T-helper 22 cell (primary cell): ENCODE measurements around the gene TAOK3.
"Not testable (repeated sequence)": the region's sequence is repeated elsewhere in the genome, so short reads cannot be mapped to it uniquely, and the experiment has no call there.

Source experiments
- DNase-seq: peaks from one replicate; pipeline ENCODE4 v3.0.0-alpha.2; 2020; ENCODE audit warnings: low read depth

TAOK3 gene

DNA sequence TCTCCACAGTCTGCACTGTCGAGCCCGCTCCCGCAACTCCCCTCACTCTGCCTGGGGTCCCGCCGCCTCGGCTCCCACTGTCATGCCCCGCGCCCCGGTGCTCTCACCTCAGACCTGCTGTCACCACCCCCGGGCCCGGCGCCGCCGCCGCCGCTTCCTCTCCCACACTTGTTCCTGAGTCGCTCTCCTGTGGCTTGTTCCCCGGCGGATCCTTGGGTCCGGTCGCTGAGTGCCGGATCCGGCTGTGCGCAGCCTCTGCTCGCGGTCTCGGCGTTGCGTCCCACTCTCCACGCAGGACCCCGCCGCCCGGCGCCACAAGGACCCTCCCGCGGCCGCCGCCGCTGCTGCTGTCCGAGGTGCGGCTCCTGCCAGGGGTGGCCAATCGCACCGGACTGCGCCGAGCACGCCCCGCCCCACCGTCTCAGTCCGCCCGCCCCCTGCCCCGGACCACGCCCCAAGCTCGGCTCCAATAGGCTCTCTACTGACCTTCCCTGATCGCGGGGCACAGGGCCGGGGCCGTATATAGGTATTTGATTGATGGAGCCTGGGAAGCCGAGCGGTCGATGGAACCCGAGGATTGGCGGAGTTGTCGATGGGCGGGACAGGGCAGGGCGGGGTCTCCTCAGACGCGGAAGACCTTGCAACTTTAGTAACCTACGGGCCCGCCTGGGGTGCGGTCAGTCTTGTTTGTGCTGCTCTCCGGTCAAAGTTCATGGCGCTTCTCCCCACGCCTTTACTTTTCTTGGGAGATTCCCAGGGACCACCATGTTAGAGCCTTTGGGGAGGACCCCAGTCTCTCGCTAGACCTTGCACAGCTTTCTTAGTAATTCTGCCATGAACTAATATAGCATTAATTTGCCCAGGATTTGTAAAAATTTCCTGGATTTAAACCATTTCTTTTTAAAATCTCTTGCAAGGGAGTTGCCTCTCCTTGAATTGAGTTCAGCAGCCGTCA is at the start of gene TAOK3:
Gene TAOK3 (minus strand): TSS at position 367 of the 955 bp plus-strand sequence. CDS start 117,340 bp downstream, outside the sequence.
- DNase-seq, result peak; percentile 96

DNA sequence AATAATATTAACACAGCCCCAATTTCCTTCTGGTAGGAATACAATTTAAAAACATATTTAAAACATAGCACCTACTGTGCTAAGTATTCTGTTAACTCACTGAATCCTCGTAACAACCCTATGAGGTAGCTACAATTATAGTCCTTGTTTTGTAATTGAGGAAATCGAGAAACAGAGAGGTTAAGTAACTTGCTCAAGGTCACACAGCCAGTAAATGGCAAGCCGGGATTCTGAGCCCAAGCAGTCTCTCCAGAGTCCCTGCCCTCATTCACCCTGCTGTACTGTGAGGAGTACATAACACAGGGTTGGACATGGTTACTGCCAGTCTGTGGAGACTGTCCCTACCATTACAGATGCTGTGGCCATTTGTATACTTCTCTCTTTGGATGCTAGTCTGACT is 48.0 kb upstream of the TAOK3 start:
- no peak for DNase-seq

DNA sequence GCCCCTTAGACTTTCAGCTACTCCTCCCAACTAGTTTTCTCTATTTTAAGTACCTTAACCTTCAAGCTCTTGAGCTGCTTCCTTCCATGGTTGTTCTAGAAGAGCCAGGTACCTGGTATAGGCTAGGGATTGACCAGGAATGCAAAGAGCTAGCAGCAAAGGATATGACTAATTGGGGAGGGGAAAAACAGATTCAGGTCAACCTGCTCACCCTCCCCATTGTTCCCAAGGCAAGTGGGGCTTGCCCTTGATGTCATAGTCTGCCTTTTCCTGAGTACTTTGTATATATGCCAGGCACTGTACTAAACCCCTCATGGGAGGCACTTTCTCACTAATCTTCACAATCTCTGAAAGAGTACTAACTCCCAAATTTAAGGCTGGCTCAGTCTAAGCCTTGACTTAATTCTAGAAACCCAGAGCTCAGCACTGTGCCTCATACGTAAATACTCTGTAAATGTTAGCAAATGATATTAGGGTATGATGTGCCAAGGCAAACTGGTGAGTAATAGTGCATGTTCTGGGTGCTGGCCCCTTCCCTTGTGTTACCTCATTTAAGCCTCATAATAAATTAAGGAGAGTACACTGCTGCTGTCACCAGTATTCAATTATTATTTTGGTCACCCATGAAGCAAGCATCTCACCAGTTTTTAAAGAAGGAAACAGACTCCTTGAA is 45.8 kb upstream of the TAOK3 start:
- DNase-seq, result no peak

DNA sequence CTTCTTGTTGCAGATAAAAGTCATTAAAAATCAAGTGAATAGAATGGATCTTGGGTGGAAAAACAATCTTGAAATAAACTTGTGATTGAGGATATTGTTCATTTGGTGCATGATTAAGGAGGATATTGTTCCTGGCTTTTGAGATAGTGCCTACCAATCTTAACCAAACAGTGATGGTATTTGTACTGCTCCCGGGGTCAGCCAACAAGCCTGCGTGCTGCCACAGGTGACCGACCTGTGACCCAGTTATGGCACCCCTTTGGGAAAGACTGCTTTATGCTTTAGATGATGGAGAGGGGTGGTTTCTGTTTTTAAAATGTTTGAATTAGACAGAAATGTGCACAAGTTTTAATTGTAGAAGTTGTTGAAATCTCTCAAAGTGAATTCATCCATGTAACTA is 45.2 kb upstream of the TAOK3 start:
- no peak for DNase-seq

DNA sequence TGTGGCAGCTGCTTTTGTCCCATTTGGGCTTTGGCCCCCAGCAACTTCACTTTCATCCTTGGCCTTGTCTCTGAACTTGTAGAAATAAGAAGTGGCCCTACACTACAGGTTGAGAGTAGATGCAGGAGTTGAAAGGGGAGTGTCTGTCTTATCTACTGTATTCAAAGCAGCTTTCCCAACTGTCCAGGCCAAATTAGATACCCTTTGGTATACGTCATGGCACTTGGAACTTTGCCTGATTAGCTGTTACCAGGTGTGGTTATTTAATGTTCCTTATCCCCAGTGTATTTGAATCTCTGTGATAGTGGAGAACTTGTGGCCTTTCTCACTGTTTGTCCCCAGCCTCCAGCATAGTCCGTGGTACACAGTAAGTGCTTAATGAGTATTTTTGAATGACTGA is 37.1 kb upstream of the TAOK3 start:
- DNase-seq, result no peak

DNA sequence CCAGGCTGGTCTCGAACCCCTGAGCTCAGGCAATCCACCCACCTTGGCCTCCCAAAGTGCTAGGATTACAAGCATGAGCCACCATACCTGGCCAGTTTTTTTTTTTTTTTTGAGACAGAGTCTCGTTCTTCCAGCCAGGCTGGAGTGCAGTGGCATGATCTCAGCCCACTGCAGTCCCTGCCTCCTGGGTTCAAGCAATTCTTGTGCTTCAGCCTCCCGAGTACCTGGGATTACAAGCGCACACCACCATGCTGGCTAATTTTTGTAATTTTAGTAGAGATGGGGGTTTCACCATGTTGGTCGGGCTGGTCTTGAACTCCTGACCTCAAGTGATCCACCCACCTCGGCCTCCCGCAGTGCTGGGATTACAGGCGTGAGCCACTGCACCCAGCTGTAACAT is 35.5 kb upstream of the TAOK3 start:
- DNase-seq, result not testable (repeated sequence)

DNA sequence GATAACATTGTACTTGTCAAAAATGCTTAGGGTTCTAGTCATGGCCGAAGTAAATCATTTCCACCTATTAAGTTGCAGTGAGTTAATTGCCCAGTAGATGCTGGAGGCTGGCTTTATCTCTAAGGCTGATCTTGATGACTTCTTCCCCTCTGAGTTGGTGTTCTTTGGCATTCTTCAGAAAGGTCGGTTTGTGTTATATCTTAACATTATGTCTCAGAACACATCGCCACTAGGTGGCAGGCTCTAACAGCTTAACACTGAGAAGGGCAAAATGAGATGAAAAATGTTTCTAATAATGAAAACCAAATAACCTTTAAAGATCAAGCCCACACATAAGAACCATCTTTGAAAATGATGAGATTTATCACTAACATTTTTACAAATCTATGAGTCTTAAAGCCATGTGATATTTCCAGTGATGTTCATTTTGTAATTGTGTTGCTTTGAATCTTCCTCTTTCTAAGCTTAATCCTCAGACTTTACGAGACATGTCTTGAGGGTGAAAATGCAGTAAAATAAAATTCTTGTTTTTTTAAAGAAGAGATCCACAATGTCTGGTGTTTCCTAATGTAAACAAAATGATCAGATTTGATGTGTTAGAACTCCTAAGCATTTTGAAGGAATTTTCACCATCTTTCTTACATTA is 32.3 kb upstream of the TAOK3 start:
- peak; percentile 3 for DNase-seq

DNA sequence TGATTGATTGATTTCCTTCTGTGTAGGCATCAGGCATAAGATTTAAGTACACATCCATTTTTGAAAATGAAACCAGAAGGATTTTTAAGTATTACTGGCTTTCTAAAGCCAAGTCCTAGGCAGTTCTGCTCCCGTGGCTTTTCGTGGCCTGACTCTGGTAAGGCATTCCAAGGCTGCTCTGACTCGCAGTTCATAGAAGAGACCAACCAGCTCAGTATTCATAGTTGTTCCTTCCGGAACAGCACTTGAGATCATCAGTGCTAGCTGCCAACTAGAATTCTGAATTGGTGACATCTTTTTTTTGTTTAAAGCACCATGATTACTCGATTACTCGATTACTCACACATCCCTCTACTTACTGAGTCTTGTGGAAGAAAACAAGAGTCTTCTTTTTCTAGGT is 29.5 kb upstream of the TAOK3 start:
- no peak for DNase-seq

DNA sequence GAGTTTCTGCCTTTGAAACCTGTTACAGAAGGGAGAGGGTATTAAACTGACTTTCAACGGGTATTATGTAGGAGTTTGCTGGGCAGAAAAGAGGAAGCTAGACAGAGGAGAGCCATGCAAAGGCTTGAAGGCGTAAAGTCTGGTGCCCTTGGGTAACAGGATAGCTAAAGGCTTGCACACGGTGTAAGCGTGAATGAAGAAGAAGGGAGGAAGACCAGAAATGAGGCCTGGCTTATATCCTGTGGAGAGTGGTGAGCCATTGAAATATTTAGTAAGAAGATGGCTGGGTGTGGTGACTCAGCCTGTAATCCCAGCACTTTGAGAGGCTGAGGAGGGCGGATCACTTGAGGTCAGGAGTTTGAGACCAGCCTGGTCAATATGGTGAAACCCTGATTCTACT is 26.2 kb upstream of the TAOK3 start:
- no peak for DNase-seq

DNA sequence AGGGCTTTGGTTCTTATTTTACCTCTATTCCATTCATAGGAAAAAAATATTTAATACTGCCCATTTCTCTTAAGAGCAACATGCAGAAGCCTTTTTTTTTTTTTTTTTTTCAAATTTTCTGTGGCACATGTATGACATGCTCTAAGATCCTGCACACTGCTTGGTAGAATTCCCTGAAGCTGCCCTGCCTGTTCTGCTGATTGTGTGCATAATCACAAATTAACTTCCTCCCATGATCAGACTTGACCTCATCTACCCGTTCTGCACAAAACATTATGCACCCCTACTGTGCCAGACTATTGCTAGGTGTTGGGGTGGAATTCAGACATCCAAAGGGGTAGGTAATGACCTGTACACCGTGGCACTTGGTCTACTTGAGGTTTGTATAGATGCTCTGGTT is 25.8 kb upstream of the TAOK3 start:
- DNase-seq, result no peak

DNA sequence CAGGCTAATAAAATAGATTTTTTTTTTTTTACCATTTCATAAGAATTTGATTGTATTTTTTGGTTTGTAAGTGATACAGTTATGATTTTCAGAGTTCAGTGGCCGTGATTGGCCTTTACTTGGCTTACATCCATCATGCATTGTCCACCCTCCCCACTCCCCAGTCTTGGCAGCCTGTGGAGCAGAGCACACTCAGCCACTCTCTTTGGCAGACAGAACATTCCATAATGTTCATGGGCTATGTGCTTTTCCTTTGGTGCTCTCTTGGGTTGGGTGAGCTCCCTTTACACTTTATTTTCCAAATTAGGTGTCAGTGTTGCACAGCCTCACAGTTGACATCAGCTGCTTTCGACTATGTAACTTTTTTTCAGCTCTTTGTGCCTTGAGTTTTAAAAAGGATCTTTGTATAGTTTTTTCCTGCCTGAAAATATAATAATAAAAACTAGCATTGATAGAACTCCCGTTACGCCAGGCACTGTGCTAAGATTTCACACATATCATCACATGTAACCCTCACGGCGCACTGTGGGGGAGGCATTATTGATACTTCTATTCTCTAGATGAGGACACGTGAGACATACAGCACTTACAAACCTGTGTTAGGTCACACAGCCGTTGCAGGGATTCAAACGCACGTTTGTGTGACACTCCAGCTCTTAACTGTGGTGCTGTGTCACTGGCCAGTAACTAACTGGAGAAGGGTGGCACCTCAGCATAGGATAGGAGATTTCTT is 25.2 kb upstream of the TAOK3 start:
- no peak for DNase-seq

DNA sequence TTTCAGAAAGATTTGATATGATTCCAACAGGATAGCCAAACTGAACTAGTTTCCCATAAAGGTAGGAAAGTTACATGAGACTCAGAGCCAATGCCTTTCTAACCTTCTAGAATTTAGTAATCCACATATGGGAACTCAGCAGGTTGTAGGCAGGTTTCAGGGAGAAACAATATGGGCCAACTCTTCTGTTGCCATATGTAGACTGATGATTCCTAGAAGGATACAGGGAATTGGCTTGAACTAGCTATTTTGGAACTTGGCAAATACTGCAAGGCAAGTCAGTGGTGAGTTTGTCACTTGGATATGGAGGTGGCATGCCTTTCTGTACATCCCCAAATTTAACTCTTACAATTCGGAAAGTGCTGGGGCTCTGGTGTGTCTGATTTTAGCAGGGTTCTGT is 19.1 kb upstream of the TAOK3 start:
- DNase-seq, result no peak

DNA sequence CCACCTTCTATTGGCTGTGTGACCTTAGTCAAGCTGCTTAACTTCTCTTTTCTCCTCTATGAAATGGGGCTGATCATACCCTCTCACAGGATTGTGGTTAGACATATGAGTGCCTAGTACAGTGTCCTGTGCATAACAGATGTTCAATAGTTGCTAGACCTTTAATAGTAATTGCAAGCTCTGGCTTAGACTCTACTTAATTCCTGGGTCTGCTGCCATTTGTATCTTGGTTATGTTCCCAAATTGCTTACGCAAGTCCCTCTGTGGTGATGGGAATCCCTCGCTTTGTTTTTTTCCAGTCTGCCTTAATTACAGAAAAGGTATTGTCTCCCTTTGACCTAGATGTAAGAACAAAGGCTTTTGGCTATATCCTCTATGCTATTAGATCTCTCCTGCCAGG is 18.7 kb upstream of the TAOK3 start:
- no peak for DNase-seq

DNA sequence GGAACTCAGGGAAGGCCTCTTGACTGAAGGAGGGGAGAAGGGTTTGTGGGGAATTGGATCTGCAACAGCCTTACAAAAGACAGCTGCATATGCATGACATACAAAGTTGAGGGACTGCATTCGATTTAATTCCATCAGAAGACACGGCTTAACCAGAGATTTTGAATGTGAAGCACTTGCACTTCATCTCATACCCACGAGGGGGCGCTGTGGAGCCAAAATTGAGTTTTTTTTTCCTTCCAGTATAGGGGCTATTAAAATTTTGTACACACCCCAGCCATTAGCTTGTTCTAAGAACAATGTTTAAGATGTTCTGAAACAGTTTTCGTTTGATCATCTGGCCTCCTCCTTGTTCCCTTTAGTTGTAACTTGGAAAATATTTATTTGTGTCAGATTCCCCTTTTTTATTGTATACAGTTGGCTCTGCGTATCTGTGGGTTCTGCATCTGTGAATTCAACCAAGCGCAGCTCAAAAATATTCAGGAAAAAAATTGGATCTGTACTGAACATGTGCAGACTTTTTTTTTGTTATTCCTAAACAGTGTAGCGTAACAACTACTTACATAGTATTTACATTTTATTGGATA is 5.3 kb upstream of the TAOK3 start:
- peak; percentile 30 for DNase-seq

DNA sequence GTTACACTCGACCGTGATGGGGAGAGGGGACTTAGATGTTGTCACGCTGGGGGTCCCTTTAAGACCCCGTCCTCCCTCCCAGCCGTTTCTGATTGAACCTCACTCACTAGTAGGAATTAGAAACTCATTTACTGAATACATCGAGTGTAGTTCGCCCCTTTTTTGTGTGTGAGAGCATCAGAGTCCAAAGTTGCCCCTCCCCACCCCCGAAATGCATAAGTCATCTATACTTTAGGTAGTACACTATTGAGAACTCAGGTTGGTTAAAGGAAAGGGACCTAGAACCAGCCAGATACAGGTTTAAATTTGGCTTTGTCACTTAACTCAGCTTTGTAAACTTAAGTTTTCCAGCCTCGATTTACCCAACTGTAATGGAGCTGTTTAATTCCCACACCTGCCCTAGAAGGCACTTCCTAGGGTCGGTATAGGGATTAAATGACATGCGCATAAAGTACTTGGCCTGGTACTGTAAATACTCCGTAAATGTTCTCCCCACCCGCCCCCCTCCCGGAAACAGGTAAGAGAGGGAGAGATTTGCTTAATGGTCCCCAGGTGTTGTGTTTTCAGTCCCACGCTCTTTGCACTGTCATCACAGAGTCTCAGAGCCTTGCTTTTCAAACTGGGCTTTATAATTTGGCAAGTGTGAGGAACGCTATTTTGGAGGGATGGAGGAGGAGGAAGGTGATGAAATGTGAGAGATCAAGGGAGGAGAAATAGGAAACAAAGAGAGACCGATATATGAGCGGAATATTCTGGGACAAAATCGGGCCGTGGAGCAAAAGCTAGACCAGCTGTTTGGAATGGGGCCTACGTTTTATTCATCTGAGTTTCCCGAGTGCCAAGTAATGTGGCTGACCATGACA is 4.5 kb upstream of the TAOK3 start:
- DNase-seq, result no peak

DNA sequence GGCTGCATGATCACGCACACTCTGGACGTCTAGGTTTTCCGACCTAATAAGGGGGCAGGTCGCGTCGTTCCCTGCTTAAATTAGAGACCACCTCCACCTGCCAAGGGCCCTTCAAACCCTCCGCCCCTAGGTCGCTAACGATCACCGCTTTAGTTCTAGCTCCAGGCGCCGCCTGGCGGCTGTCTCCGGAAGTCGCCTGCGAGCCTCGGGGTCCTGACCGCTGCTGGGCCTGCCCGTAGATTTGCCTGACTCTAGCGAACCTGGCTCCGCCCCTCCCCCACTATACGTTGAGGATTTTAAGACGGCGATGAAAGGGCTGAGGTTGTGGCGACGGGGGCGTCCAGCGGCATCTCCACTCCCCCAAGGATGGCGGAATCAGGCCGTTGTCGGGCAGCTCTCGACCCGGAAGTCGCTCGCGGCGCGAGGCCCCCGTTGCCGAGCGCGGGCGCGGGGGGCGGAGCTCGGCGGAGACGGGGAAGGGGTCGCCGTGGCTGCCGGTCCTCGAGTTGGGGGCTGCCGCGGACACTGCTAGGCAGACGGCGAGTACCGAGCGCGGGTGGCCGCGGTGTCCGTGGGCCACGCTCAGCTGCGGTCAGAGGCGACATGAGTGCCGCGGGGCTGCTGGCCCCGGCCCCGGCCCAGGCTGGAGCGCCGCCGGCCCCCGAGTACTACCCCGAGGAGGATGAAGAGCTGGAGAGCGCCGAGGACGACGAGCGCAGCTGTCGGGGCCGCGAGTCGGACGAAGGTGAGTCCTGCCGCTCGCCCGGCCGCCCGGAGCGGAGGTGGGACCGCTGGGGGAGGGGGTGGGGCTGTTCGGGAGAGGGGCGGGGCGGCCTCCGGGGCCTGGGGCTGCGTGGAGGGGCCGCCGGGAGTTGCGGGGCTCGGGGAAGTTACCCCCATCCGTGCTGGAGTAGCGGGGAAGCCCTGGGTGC is 3.6 kb upstream of the TAOK3 start, which contains the start of gene SUDS3:
Gene SUDS3 (plus strand): TSS at position 467 of the 932 bp plus-strand sequence. CDS start 137 bp downstream, at position 604.
- peak; percentile 76 for DNase-seq

DNA sequence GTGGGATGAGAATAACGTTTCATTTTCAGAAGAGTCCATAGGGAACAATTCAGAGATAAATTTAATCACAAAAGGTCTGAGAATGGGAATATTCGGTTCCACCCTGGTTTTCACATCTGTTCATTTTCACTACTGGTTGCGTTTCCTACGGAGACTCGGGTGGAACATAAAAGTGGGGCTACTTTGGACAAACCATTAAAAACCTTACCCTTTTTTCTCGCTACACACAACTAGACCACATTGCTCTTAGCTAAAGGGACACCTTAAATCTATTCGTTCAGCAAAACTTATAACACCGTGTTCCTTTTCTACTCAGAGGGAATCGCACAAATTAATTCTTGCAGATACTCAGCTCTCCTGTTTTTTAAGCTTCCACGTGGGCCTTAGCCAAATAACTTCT is 2.6 kb upstream of the TAOK3 start:
- DNase-seq, result no peak

DNA sequence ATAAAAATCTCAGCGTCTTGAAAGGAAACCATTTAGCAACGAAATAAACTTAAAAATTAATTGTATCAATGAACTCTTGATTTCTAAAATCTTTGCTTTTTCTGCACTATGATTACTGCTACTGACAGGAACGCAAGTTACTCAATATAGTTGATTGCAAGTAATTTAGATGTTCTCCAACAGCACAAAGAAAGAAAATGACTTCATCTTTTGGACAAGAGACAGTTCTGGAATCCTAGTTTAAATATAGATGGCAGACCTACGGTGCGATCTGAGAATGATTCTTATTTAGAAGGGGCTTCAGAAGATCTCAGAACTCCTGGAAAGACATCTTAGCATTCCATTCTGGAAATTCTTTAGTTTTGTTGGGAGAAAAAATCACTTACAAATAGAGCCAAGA is 2.2 kb upstream of the TAOK3 start:
- DNase-seq, result no peak

DNA sequence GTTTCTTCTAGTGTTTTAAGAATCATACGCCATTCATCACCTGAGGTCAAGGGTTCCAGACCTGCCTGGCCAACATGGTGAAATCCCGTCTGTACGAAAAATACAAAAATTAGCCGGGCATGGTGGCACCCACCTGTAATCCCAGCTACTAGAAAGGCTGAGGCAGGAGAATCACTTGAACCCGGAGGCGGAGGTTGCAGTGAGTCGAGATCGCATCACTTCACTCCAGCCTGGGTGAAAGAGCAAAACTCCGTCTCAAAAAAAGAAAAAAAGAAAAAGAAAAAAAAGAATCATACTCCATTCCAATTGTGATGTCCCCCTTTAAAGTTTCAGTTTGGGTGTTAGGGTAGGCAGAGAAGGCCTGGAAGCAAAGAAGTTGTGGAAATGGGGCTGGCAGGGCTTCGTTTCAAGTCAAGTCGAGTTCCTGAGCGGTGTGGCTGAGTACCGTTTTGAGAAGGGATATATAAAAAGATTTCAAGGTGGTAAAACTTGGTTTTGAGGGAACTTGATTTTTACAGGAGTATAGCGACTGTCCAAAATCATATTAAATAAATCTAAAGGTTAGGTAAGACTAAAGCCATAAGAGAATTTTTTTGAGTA is 1.5 kb upstream of the TAOK3 start:
- no peak for DNase-seq
